HepG2 (cell line): ENCODE measurements around the gene LRRC43. TPM values are rescaled to one million over a fixed set of nuclear protein-coding genes. Genes with fewer than 3 reads are reported as not detected.

ENCODE experiments used
- JUN ChIP-seq: sonication (generic); formaldehyde crosslinking; IDR thresholded peaks from 2 replicates; pipeline ENCODE4 v1.4.0; 2020; ENCODE audit warnings: mild to moderate bottlenecking, missing genetic modification reagents
- MAZ ChIP-seq, 2 experiments: sonication (generic) in 1 of 2; formaldehyde crosslinking in 1 of 2; IDR thresholded peaks; 2 replicates each; pipeline versions ENCODE4 v1.5.0 to v1.6.1; 2012 to 2020; ENCODE audit warnings: low read depth in 2 of 2, mild to moderate bottlenecking in 2 of 2, borderline replicate concordance in 1 of 2, improper control_type of control experiment in 1 of 2, low read length in 1 of 2, missing genetic modification reagents in 1 of 2, moderate library complexity in 1 of 2
- NFRKB ChIP-seq: fragments of 450-650 bp; IDR thresholded peaks from 2 replicates; pipeline ENCODE4 v1.6.1; 2017
- TAF1 ChIP-seq: sonication (generic); formaldehyde crosslinking; IDR thresholded peaks from 2 replicates; pipeline ENCODE4 v1.4.0; 2020; ENCODE audit warnings: missing genetic modification reagents
- TBX2 ChIP-seq: sonication (generic); formaldehyde crosslinking; IDR thresholded peaks from 2 replicates; pipeline ENCODE4 v1.5.0; 2020; ENCODE audit warnings: missing genetic modification reagents, mild to moderate bottlenecking, borderline replicate concordance
- ZIK1 ChIP-seq: sonication (generic); formaldehyde crosslinking; IDR thresholded peaks from 2 replicates; pipeline ENCODE4 v1.5.0; 2020; ENCODE audit warnings: mild to moderate bottlenecking, low read depth, missing genetic modification reagents, borderline replicate concordance
- ZNF639 ChIP-seq: conservative IDR thresholded peaks from 2 replicates; pipeline ENCODE4 v1.6.1; 2018; ENCODE audit warnings: missing genetic modification reagents
- ZNF850 ChIP-seq: sonication (generic); formaldehyde crosslinking; conservative IDR thresholded peaks from 2 replicates; pipeline ENCODE4 v1.9.0; 2021; ENCODE audit warnings: mild to moderate bottlenecking, missing genetic modification reagents
- polyA plus RNA-seq, 8 experiments: library from polyadenylated mRNA; depleted of rRNA in 3 of 8; stranded (reverse) in 7 of 8; unstranded in 1 of 8; fragments of >200 nt; fragmentation: Illumina TruSeq in 4 of 8; extraction: Trizol in 4 of 8; gene quantifications; 2 replicates each; pipeline versions ENCODE4 v1.2.1 to v1.2.3, GENCODE V29; 2011 to 2016; ENCODE audit warnings: low read depth in 4 of 8, missing spikeins in 1 of 8, mixed read lengths in 1 of 8; ENCODE audit not compliant: insufficient read depth in 1 of 8
- total RNA-seq, 5 experiments: library from RNA; depleted of rRNA; stranded (reverse); fragments of >200 nt; fragmentation: Illumina TruSeq; extraction: Trizol; gene quantifications; 2 replicates each; pipeline ENCODE4 v1.2.3, GENCODE V29; 2016; ENCODE audit warnings: low read depth in 1 of 5
- TF ChIP-seq, protein P1 (sequence below): sonication (generic); formaldehyde crosslinking; IDR thresholded peaks from 2 replicates; pipeline ENCODE4 v1.9.0; 2021; ENCODE audit warnings: missing genetic modification reagents, borderline replicate concordance
- TF ChIP-seq, protein P2 (sequence below): sonication (generic); formaldehyde crosslinking; IDR thresholded peaks from 2 replicates; pipeline ENCODE4 v1.4.0; 2020; ENCODE audit warnings: missing genetic modification reagents
- TF ChIP-seq, protein P3 (sequence below): sonication (generic); formaldehyde crosslinking; IDR thresholded peaks from 2 replicates; pipeline ENCODE4 v1.4.0; 2020; ENCODE audit warnings: missing genetic modification reagents
- TF ChIP-seq, protein P4 (sequence below): sonication (generic); formaldehyde crosslinking; IDR thresholded peaks from 2 replicates; pipeline ENCODE4 v1.5.1; 2020; ENCODE audit warnings: mild to moderate bottlenecking, missing genetic modification reagents

Gene LRRC43
- total and polyA plus RNA-seq, 2 of the 13 experiments (the other 11 are each of a cell fraction or from before 2014, with no cell fraction given) = not detected

GRCh38 chr12:122225683-122226365, 42.9 kb downstream of the LRRC43 start, which contains the start of gene DIABLO (continued):
- TF ChIP-seq, protein P1, sequence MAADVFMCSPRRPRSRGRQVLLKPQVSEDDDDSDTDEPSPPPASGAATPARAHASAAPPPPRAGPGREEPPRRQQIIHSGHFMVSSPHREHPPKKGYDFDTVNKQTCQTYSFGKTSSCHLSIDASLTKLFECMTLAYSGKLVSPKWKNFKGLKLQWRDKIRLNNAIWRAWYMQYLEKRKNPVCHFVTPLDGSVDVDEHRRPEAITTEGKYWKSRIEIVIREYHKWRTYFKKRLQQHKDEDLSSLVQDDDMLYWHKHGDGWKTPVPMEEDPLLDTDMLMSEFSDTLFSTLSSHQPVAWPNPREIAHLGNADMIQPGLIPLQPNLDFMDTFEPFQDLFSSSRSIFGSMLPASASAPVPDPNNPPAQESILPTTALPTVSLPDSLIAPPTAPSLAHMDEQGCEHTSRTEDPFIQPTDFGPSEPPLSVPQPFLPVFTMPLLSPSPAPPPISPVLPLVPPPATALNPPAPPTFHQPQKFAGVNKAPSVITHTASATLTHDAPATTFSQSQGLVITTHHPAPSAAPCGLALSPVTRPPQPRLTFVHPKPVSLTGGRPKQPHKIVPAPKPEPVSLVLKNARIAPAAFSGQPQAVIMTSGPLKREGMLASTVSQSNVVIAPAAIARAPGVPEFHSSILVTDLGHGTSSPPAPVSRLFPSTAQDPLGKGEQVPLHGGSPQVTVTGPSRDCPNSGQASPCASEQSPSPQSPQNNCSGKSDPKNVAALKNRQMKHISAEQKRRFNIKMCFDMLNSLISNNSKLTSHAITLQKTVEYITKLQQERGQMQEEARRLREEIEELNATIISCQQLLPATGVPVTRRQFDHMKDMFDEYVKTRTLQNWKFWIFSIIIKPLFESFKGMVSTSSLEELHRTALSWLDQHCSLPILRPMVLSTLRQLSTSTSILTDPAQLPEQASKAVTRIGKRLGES (CRISPR knock-in tag) = no peak
- TF ChIP-seq ZIK1 (CRISPR knock-in tag) (peak; percentile 41), TAF1 (CRISPR knock-in tag) (peak; percentile 98), ZNF850 (CRISPR knock-in tag) (no peak), MAZ (IDR thresholded peaks at IDR 0.05; ENCODE audit: borderline replicate concordance, low read depth, low read length) (peak; percentile 81; the same call in 1 of the 2 replicates), MAZ (CRISPR knock-in tag; IDR thresholded peaks at IDR 0.05; ENCODE audit: low read depth) (peak; percentile 93), JUN (CRISPR knock-in tag) (peak; percentile 17; the same call in 1 of the 2 replicates), ZNF639 (CRISPR knock-in tag) (peak; percentile 42; the same call in 1 of the 2 replicates), NFRKB (no peak), TBX2 (peak; percentile 72)
- TF ChIP-seq, protein P2, sequence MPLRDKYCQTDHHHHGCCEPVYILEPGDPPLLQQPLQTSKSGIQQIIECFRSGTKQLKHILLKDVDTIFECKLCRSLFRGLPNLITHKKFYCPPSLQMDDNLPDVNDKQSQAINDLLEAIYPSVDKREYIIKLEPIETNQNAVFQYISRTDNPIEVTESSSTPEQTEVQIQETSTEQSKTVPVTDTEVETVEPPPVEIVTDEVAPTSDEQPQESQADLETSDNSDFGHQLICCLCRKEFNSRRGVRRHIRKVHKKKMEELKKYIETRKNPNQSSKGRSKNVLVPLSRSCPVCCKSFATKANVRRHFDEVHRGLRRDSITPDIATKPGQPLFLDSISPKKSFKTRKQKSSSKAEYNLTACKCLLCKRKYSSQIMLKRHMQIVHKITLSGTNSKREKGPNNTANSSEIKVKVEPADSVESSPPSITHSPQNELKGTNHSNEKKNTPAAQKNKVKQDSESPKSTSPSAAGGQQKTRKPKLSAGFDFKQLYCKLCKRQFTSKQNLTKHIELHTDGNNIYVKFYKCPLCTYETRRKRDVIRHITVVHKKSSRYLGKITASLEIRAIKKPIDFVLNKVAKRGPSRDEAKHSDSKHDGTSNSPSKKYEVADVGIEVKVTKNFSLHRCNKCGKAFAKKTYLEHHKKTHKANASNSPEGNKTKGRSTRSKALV (CRISPR knock-in tag) = no peak; the same call in 1 of the 2 replicates
- TF ChIP-seq, protein P3, sequence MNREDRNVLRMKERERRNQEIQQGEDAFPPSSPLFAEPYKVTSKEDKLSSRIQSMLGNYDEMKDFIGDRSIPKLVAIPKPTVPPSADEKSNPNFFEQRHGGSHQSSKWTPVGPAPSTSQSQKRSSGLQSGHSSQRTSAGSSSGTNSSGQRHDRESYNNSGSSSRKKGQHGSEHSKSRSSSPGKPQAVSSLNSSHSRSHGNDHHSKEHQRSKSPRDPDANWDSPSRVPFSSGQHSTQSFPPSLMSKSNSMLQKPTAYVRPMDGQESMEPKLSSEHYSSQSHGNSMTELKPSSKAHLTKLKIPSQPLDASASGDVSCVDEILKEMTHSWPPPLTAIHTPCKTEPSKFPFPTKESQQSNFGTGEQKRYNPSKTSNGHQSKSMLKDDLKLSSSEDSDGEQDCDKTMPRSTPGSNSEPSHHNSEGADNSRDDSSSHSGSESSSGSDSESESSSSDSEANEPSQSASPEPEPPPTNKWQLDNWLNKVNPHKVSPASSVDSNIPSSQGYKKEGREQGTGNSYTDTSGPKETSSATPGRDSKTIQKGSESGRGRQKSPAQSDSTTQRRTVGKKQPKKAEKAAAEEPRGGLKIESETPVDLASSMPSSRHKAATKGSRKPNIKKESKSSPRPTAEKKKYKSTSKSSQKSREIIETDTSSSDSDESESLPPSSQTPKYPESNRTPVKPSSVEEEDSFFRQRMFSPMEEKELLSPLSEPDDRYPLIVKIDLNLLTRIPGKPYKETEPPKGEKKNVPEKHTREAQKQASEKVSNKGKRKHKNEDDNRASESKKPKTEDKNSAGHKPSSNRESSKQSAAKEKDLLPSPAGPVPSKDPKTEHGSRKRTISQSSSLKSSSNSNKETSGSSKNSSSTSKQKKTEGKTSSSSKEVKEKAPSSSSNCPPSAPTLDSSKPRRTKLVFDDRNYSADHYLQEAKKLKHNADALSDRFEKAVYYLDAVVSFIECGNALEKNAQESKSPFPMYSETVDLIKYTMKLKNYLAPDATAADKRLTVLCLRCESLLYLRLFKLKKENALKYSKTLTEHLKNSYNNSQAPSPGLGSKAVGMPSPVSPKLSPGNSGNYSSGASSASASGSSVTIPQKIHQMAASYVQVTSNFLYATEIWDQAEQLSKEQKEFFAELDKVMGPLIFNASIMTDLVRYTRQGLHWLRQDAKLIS (CRISPR knock-in tag) = no peak
- TF ChIP-seq, protein P4, sequence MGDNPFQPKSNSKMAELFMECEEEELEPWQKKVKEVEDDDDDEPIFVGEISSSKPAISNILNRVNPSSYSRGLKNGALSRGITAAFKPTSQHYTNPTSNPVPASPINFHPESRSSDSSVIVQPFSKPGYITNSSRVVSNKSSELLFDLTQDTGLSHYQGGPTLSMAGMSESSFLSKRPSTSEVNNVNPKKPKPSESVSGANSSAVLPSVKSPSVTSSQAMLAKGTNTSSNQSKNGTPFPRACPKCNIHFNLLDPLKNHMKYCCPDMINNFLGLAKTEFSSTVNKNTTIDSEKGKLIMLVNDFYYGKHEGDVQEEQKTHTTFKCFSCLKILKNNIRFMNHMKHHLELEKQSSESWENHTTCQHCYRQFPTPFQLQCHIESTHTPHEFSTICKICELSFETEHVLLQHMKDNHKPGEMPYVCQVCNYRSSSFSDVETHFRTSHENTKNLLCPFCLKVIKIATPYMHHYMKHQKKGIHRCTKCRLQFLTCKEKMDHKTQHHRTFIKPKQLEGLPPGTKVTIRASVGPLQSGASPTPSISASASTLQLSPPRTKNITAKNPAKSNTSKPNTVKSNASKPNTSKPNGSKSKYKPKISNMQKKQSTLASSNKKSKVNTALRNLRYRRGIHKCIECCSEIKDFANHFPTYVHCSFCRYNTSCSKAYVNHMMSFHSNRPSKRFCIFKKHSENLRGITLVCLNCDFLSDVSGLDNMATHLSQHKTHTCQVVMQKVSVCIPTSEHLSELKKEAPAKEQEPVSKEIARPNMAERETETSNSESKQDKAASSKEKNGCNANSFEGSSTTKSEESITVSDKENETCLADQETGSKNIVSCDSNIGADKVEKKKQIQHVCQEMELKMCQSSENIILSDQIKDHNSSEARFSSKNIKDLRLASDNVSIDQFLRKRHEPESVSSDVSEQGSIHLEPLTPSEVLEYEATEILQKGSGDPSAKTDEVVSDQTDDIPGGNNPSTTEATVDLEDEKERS (CRISPR knock-in tag) = no peak
